NCI-H146 (cell line): Measurements from ENCODE around the gene RAI1.

Source experiments
- DNase-seq: peaks from one replicate; lab custom pipeline; 2025; lab: John Stamatoyannopoulos, UW

The RAI1 gene

DNA sequence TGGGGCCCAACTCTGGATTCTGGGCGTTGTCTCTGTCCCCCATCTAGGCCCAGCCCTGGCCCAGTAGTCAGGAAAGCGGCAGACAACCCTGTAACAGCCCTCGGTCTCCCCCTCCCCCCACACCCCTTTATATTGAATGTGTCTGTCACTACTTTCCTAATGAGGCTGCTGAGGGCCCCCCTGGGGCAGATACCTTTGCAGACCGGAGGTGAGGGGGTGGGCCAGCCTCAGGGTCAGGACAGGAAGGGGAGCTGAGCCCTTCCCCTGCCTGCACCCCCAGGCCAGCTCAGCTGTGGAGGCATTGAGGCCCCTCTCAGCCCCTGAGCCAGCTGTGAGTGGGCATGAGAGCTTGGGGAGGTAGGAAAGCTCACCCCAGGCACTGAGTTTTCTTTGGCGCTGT lies 17.1 kb downstream of the RAI1 start:
- no peak for DNase-seq

DNA sequence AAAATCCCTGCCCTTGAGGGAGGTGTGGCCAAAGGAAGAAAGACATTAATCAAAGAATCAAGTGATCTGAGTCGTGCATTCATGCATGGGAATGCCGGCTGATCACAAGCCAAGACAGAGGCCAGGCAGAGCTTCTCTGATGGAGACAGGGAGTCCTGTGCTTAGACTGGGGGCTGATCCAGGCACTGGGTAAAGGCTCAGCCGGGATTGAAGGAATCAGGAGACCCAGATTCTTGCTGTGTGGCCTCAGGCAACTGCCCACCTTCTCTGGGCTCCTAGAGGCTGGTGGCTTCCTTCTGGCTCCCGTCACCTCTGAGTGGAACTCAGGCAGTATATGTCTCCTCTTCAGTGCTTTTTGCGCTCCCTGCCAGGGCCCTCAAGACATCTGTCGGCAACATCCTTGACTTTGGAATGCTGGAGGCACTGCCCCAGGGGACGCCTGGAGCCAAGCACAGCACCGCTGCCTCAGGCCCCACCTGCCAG lies 17.7 kb downstream of the RAI1 start:
- DNase-seq = no peak

GRCh38 chr17:17699491-17699890 lies 18.2 kb downstream of the RAI1 start:
- no peak for DNase-seq

- DNase-seq = no peak
Measured at GRCh38 chr17:17700251-17700969, 19.2 kb downstream of the RAI1 start.

DNA sequence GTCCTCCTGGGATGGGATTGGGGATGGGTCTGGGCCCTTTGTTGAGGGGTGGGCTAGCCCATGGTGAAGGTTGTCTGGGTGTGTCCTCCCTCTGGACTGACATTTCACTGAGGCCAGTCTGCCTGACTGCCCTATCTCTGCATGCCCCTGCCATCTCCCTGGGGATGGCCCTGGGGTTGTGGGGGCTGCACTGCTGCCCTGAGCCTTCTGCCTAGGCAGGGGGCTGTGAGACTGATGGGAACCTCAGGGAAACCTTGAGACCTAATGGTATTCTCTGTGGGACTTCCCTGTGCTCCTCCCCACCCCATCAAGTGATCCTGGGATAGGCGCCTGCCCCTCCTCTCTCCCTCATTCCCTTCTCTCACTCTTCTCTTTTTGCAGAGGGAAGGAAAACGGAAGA lies 19.9 kb downstream of the RAI1 start:
- DNase-seq = no peak

- no peak for DNase-seq
Measured at GRCh38 chr17:17701658-17702057, 20.4 kb downstream of the RAI1 start.

GRCh38 chr17:17702449-17703139 lies 21.3 kb downstream of the RAI1 start:
- DNase-seq = no peak

DNA sequence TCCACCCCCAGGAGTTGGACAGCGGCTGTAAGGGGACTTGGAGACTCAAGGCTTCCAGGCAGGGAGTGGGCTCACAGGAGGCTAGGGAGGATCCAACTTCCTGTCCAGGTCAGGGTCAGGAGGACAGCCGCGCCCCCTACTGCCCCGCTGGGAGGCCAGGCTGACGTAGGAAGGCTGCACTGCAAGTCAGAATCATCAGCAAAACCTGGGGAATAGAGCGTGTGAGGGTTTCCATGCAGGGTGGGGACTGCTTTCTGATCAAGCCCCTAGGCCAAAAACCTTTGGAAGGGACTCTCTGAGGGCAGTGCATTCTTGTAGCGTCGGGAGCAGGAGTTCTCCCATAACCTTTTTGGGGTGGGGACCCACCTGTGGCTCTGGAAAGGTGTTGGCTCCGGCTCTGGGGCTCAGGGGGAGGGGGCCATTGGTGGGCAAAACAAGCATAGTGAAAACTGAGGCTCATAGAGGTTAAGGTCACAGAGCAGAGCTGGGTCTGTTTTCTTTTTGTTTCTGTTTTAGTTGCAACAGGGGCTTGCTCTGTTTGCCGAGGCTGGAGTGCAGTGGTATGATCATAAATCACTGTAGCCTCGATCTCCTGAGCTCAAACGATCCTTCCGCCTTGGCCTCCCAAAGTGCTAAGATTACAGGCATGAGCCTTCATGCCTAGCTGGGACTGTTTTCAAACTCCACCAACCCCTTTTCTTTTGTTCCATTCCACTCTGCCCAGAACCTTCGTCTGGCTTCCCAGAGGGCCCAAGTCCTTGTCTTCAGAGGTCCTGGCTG lies 22.1 kb downstream of the RAI1 start:
- no peak for DNase-seq

GRCh38 chr17:17704931-17705330 lies 23.7 kb downstream of the RAI1 start:
- no peak for DNase-seq

- no peak for DNase-seq
Measured at GRCh38 chr17:17706140-17707060, 25.1 kb downstream of the RAI1 start.

DNA sequence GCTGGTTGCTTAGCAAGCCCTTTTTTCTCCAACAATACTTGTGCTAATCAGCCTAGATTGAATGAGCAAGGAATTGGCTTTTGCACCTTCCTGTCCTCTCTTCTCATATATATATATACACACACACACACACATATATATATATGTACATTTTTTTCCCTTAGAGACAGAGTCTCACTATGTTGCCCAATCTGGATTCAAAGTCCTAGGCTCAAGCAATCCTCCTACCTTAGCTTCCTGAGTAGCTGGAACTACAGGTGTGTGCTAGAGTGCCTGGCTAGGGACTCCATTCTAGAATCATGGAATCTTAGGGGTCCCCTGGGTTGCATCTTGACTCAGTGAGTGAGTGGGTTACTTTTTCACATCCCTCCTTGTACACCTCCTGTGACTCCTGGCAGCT lies 27.0 kb downstream of the RAI1 start:
- DNase-seq = no peak

DNA sequence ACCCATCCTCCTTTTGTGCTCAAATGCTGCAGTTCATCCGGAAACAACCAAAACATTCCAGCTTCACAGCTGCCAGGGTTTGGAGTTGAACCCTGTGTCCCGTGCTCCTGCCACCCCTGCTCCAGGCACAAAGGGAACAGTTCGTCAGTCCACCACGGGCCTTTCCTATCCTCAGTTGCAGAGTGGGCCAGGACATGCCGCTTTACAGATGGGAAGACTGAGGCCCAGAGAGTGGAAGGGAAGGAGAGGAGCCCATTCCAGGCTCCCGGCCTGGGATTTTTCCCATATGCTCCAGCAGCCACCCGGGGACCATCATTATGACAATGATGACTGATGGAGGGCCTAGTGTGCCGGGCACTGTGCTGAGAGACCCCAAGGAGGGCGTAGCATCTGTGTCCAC lies 27.6 kb downstream of the RAI1 start:
- no peak for DNase-seq

GRCh38 chr17:17709815-17710321 lies 28.6 kb downstream of the RAI1 start:
- DNase-seq = no peak

DNA sequence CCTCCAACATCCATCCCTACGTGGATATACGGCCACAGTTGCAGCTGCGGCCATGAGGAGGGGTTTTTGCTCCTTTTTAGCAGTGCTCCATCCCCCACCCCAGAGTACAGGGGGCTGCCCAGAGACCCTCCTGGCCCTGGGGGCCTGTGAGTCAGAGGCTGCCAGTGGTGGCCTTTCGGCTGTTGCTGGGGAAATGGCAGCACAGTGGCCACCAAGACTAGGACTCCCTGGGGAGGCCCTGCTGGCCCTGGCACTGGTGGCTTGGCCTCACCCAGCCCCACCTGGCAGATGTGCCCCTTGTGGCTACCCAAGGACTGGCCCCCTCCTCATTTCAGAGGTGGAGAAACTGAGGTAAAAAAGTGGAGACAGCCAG lies 29.1 kb downstream of the RAI1 start:
- no peak for DNase-seq

GRCh38 chr17:17710728-17711541 lies 29.7 kb downstream of the RAI1 start:
- DNase-seq = no peak

DNA sequence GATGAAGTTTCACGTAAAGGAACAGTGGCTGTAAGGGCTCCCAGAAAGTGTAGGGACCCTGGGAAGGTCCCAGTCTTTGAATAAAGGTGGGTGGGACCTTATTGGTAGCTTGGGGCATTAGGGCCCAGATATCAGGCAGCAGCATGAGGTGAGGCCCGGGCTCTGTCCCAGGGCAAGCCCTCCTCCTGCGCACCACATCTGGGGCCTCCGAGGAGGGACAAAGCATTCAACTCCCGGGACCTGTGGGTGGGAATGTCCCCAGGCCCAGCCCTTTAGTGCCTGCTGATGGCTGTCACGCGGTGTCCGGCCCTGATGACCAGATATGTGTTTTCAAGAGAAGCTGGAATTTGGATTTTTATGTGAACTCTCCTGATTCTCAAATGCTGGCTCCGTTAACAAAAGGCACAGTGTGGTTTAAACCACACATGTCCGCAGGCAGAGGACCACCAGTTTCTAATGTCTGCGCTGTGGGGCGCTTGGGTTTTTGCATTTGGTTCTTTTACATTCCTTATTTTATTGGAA lies 30.4 kb downstream of the RAI1 start:
- no peak for DNase-seq

GRCh38 chr17:17712268-17712924 lies 31.1 kb downstream of the RAI1 start:
- DNase-seq = no peak

DNA sequence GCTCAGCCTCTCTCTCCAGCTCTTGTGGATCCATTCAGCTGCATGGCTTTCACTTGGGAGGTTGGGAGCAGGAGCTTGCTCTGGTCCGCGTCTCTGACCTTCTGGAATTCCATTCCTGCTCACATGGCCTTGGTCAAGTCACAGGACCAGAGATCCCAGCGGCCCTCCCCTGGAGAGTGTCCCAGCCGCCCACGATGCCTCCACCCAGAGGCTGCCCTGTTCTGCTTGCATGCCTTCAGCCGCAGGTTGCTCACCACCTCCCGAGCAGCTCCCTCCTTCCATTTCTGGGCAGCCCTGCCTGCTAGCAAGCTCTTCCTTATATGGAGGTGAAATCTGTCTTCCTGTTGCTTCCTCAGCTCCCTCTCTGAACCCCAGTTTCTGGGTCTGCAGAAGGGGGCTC lies 32.6 kb downstream of the RAI1 start:
- DNase-seq = no peak

GRCh38 chr17:17714261-17714866 lies 33.1 kb downstream of the RAI1 start:
- no peak for DNase-seq

- DNase-seq = no peak
Measured at GRCh38 chr17:17714879-17715278, 33.6 kb downstream of the RAI1 start.
